ENCODE data around the gene CRYGN. TPM values are rescaled to one million over a fixed set of nuclear protein-coding genes. Genes with fewer than 3 reads are reported as not detected.

Gene CRYGN
- total and polyA plus RNA-seq, 2 experiments from 2014 or later = 0.59 to 1.5 TPM

DNA sequence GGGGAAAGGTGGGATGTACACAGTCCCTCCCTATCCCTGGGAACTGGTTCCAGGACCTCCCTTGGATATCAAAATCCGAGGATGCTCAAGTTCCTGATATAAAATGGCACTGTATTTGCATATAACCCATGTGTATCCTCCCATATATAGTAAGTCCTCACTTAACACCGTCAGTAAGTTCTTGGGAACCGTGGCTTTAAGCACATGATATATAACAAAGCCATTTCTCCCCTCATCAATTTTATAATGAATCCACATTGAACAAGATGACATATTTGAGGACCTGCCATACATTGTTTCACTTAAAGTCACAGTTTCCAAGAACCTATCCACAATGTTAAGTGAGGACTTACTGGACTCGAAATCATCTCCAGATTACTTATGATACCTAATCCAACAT is 5.4 kb downstream of the CRYGN start:
- no peaks in the 10 kb centered on the region; the same call in 2 of the 3 replicates for H3K36me3 Mint-ChIP-seq (ENCODE audit: low read depth)
- Histone ChIP-seq H3K4me2 (no peak overlapping the region), H3K9me2 (ENCODE audit: insufficient read depth) (no peaks in the 10 kb centered on the region), H3K36me3 (ENCODE audit: insufficient read depth) (no peaks in the 10 kb centered on the region), H3K4me1 (ENCODE audit: insufficient read depth) (peaks cover 17% of the 10 kb centered on the region), H2AFZ (no peak overlapping the region), H3K27me3 (ENCODE audit: insufficient read depth) (peaks cover 10% of the 10 kb centered on the region; the same call in 1 of the 2 replicates), H4K20me1 (replicated peaks; ENCODE audit: insufficient read depth) (no peaks in the 10 kb centered on the region), H3K4me3 (no peak overlapping the region), H3F3A (replicated peaks; ENCODE audit: low read depth) (peaks cover 8% of the 10 kb centered on the region), H3K79me2 (replicated peaks; ENCODE audit: insufficient read depth) (no peaks in the 10 kb centered on the region), H3K27ac (ENCODE audit: low read depth) (no peak overlapping the region)
- H3K4me3 Mint-ChIP-seq = no peak overlapping the region
- peaks cover 17% of the 10 kb centered on the region for H3K4me1 Mint-ChIP-seq
- no peak for TF ChIP-seq EZH2phosphoT487 (IDR thresholded peaks at IDR 0.05; ENCODE audit: unreplicated experiment)
- no peak for TF ChIP-seq ZNF331 (CRISPR knock-in tag; IDR thresholded peaks at IDR 0.05; ENCODE audit: low read depth)
- no peak for TF ChIP-seq JUNB (IDR thresholded peaks at IDR 0.05; ENCODE audit: unreplicated experiment)
- no peak for TF ChIP-seq STAT1 (IDR thresholded peaks at IDR 0.05; ENCODE audit: unreplicated experiment)
- TF ChIP-seq, protein P1, sequence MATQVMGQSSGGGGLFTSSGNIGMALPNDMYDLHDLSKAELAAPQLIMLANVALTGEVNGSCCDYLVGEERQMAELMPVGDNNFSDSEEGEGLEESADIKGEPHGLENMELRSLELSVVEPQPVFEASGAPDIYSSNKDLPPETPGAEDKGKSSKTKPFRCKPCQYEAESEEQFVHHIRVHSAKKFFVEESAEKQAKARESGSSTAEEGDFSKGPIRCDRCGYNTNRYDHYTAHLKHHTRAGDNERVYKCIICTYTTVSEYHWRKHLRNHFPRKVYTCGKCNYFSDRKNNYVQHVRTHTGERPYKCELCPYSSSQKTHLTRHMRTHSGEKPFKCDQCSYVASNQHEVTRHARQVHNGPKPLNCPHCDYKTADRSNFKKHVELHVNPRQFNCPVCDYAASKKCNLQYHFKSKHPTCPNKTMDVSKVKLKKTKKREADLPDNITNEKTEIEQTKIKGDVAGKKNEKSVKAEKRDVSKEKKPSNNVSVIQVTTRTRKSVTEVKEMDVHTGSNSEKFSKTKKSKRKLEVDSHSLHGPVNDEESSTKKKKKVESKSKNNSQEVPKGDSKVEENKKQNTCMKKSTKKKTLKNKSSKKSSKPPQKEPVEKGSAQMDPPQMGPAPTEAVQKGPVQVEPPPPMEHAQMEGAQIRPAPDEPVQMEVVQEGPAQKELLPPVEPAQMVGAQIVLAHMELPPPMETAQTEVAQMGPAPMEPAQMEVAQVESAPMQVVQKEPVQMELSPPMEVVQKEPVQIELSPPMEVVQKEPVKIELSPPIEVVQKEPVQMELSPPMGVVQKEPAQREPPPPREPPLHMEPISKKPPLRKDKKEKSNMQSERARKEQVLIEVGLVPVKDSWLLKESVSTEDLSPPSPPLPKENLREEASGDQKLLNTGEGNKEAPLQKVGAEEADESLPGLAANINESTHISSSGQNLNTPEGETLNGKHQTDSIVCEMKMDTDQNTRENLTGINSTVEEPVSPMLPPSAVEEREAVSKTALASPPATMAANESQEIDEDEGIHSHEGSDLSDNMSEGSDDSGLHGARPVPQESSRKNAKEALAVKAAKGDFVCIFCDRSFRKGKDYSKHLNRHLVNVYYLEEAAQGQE (IDR thresholded peaks at IDR 0.05; ENCODE audit: unreplicated experiment) = no peak
- no peak for TF ChIP-seq EZH2 (IDR thresholded peaks at IDR 0.05; ENCODE audit: low read depth, unreplicated experiment)
- TF ChIP-seq ZNF114 (CRISPR knock-in tag; IDR thresholded peaks at IDR 0.05) = no peak
- TF ChIP-seq, protein P2, sequence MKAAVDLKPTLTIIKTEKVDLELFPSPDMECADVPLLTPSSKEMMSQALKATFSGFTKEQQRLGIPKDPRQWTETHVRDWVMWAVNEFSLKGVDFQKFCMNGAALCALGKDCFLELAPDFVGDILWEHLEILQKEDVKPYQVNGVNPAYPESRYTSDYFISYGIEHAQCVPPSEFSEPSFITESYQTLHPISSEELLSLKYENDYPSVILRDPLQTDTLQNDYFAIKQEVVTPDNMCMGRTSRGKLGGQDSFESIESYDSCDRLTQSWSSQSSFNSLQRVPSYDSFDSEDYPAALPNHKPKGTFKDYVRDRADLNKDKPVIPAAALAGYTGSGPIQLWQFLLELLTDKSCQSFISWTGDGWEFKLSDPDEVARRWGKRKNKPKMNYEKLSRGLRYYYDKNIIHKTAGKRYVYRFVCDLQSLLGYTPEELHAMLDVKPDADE (IDR thresholded peaks at IDR 0.05) = no peak
- no peaks in the 10 kb centered on the region for H3K9me3 Mint-ChIP-seq
- H3K27ac Mint-ChIP-seq = no peak overlapping the region
- DNase-seq (ENCODE audit: low spot score) (no peak), ATAC-seq (no peak)
- H3K27me3 Mint-ChIP-seq (ENCODE audit: insufficient read depth, low read depth, poor library complexity) = peaks cover 15% of the 10 kb centered on the region

DNA sequence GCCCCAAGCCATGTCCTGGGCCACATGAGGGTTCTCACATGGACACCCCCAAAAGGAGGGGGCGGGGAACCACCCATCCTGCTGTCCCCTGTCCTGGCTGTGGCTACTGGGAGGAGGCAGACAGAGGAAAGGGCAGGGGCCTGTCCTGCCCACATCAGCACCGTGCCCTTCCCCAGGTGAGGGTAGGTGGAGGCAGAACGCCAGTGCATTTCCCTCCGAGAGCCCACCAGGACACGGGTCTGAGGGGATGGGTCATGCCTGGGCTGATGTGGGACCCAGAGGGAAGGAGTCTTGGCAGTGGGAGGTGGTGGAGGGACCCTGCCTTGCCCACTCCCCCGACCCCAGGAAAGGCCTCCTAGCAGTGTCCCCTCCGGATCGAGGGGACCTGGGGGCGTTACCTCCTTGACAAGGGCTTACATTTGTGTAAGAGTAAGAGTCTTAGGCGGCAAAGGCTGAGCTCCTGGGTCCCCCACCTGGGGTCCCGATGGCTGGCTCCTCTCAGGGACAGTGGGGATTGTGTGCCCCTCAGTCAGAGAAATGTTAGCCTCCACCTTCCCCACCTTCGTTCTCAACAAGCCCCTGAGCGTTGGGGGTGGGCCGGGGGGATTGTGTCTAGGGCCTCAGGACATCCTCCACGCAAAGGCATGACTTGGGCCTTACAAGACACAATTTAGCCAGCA is 6.1 kb downstream of the CRYGN start:
- no peak for TF ChIP-seq EZH2 (IDR thresholded peaks at IDR 0.05; ENCODE audit: low read depth, unreplicated experiment)
- TF ChIP-seq EZH2phosphoT487 (IDR thresholded peaks at IDR 0.05; ENCODE audit: unreplicated experiment) = no peak
- TF ChIP-seq, protein P1 (IDR thresholded peaks at IDR 0.05; ENCODE audit: unreplicated experiment) = no peak
- TF ChIP-seq, protein P2 (IDR thresholded peaks at IDR 0.05) = no peak
- no peak for TF ChIP-seq NANOG (IDR thresholded peaks at IDR 0.05; ENCODE audit: borderline replicate concordance)
- TF ChIP-seq STAT1 (IDR thresholded peaks at IDR 0.05; ENCODE audit: unreplicated experiment) = no peak
- Mint-ChIP-seq H3K27ac (no peak overlapping the region), H3K27me3 (ENCODE audit: insufficient read depth, low read depth, poor library complexity) (peaks cover 14% of the 10 kb centered on the region), H3K9me3 (no peaks in the 10 kb centered on the region), H3K36me3 (ENCODE audit: low read depth) (no peaks in the 10 kb centered on the region; the same call in 2 of the 3 replicates), H3K4me3 (no peak overlapping the region), H3K4me1 (peaks cover 24% of the 10 kb centered on the region)
- no peak overlapping the region for H3K27ac ChIP-seq (ENCODE audit: low read depth)
- no peaks in the 10 kb centered on the region for H3K36me3 ChIP-seq (ENCODE audit: insufficient read depth)
- H2AFZ ChIP-seq = no peak overlapping the region
- H3K79me2 ChIP-seq (replicated peaks; ENCODE audit: insufficient read depth) = no peaks in the 10 kb centered on the region
- peaks cover 18% of the 10 kb centered on the region for H3K4me1 ChIP-seq (ENCODE audit: insufficient read depth)
- H3K4me2 ChIP-seq = no peak overlapping the region
- no peaks in the 10 kb centered on the region for H4K20me1 ChIP-seq (replicated peaks; ENCODE audit: insufficient read depth)
- peaks cover 4% of the 10 kb centered on the region; the same call in 1 of the 2 replicates for H3K27me3 ChIP-seq (ENCODE audit: insufficient read depth)
- no peaks in the 10 kb centered on the region for H3K9me2 ChIP-seq (ENCODE audit: insufficient read depth)
- H3F3A ChIP-seq (replicated peaks; ENCODE audit: low read depth) = peaks cover 3% of the 10 kb centered on the region; the same call in 1 of the 2 replicates
- DNase-seq (ENCODE audit: low spot score) = no peak
- ATAC-seq = no peak
- no peak overlapping the region for H3K4me3 ChIP-seq

All from GM23338 (cell line).